Measurements from ENCODE around the gene ERH. TPM values are rescaled to one million over a fixed set of nuclear protein-coding genes. Genes with fewer than 3 reads are reported as not detected.

The ERH gene
- total and polyA plus RNA-seq, 5 donors from 2014 or later: 57.2 to 117 (median 85.0) TPM

- Histone ChIP-seq H3K9me3 (ENCODE audit: control insufficient read depth in 2 of 2, low read length in 2 of 2) (no peaks in the 10 kb centered on the region), H3K36me3 (ENCODE audit: control insufficient read depth, insufficient read depth, low read length) (no peaks in the 10 kb centered on the region), H3K27me3 (ENCODE audit: control insufficient read depth, insufficient read depth, low read length) (no peaks in the 10 kb centered on the region), H3K4me3 (ENCODE audit: low read depth, low read length) (peak overlapping the region; percentile 58), H3K27ac (ENCODE audit: insufficient read depth, low read length, poor library complexity, severe bottlenecking) (peak overlapping the region; percentile 72), H3K4me1 (ENCODE audit: control insufficient read depth, insufficient read depth, low read length, poor library complexity, severe bottlenecking) (peaks cover 19% of the 10 kb centered on the region)
- ATAC-seq (ENCODE audit: low read depth in 2 of 2) (no peak), DNase-seq (no peak)
- Mint-ChIP-seq H3K4me1 (peaks cover 5 to 19% (median 13%) of the 10 kb centered on the region in 4 donors), H3K27ac (peak overlapping the region; percentile 93 to 99 (median 96)), H3K4me3 (peak overlapping the region in 3 of 4 donors; percentile 78 to 88 (median 79)), H3K27me3 (no peaks in the 10 kb centered on the region), H3K36me3 (peaks cover 5% of the 10 kb centered on the region), H3K9me3 (no peaks in the 10 kb centered on the region)
Observed at GRCh38 chr14:69355154-69355597, 42.9 kb downstream of the ERH start.

- Histone ChIP-seq H3K36me3 (ENCODE audit: control insufficient read depth, insufficient read depth, low read length) (no peaks in the 10 kb centered on the region), H3K9me3 (ENCODE audit: control insufficient read depth in 2 of 2, low read length in 2 of 2) (no peaks in the 10 kb centered on the region), H3K27ac (ENCODE audit: insufficient read depth, low read length, poor library complexity, severe bottlenecking) (peak overlapping the region; percentile 72), H3K4me1 (ENCODE audit: control insufficient read depth, insufficient read depth, low read length, poor library complexity, severe bottlenecking) (peaks cover 19% of the 10 kb centered on the region), H3K4me3 (ENCODE audit: low read depth, low read length) (peak overlapping the region; percentile 58), H3K27me3 (ENCODE audit: control insufficient read depth, insufficient read depth, low read length) (no peaks in the 10 kb centered on the region)
- Mint-ChIP-seq H3K9me3 (no peaks in the 10 kb centered on the region), H3K27ac (peak overlapping the region; percentile 93 to 99 (median 96)), H3K36me3 (peaks cover 5% of the 10 kb centered on the region), H3K27me3 (no peaks in the 10 kb centered on the region), H3K4me1 (peaks cover 5 to 19% (median 13%) of the 10 kb centered on the region in 4 donors), H3K4me3 (peak overlapping the region in 3 of 4 donors; percentile 78 to 88 (median 79))
- DNase-seq (peak; percentile 20 to 89 (median 52)), ATAC-seq (ENCODE audit: low read depth in 2 of 2) (peak; percentile 87 to 90)
Observed at GRCh38 chr14:69354383-69355153, 43.5 kb downstream of the ERH start.

- Mint-ChIP-seq H3K4me3 (no peak overlapping the region), H3K4me1 (peaks cover 5 to 19% (median 13%) of the 10 kb centered on the region in 4 donors), H3K36me3 (peaks cover 5% of the 10 kb centered on the region), H3K9me3 (no peaks in the 10 kb centered on the region), H3K27me3 (peaks cover 4% of the 10 kb centered on the region), H3K27ac (peak overlapping the region; percentile 62 to 93 (median 77))
- H3K4me3 ChIP-seq (ENCODE audit: low read depth, low read length): no peak overlapping the region
- ATAC-seq (ENCODE audit: low read depth in 2 of 2) (no peak), DNase-seq (no peak)
- no peaks in the 10 kb centered on the region for H3K27me3 ChIP-seq (ENCODE audit: control insufficient read depth, insufficient read depth, low read length)
- H3K27ac ChIP-seq (ENCODE audit: insufficient read depth, low read length, poor library complexity, severe bottlenecking): no peak overlapping the region
- H3K36me3 ChIP-seq (ENCODE audit: control insufficient read depth, insufficient read depth, low read length): no peaks in the 10 kb centered on the region
- no peaks in the 10 kb centered on the region for H3K9me3 ChIP-seq (ENCODE audit: control insufficient read depth in 2 of 2, low read length in 2 of 2)
- peaks cover 19% of the 10 kb centered on the region for H3K4me1 ChIP-seq (ENCODE audit: control insufficient read depth, insufficient read depth, low read length, poor library complexity, severe bottlenecking)
Observed at GRCh38 chr14:69353168-69353567, 44.9 kb downstream of the ERH start.

- Mint-ChIP-seq H3K27ac (no peak overlapping the region), H3K36me3 (peaks cover 5% of the 10 kb centered on the region), H3K4me1 (peaks cover 5 to 19% (median 13%) of the 10 kb centered on the region in 4 donors), H3K4me3 (no peak overlapping the region), H3K9me3 (no peaks in the 10 kb centered on the region), H3K27me3 (peaks cover 4% of the 10 kb centered on the region)
- H3K27ac ChIP-seq (ENCODE audit: insufficient read depth, low read length, poor library complexity, severe bottlenecking): no peak overlapping the region
- DNase-seq (no peak), ATAC-seq (ENCODE audit: low read depth in 2 of 2) (no peak)
- no peaks in the 10 kb centered on the region for H3K27me3 ChIP-seq (ENCODE audit: control insufficient read depth, insufficient read depth, low read length)
- H3K4me3 ChIP-seq (ENCODE audit: low read depth, low read length): no peak overlapping the region
- H3K36me3 ChIP-seq (ENCODE audit: control insufficient read depth, insufficient read depth, low read length): no peaks in the 10 kb centered on the region
- no peaks in the 10 kb centered on the region for H3K9me3 ChIP-seq (ENCODE audit: control insufficient read depth in 2 of 2, low read length in 2 of 2)
- peaks cover 19% of the 10 kb centered on the region for H3K4me1 ChIP-seq (ENCODE audit: control insufficient read depth, insufficient read depth, low read length, poor library complexity, severe bottlenecking)
Observed at GRCh38 chr14:69351911-69352310, 46.2 kb downstream of the ERH start.

GRCh38 chr14:69351385-69351784 is 46.7 kb downstream of the ERH start:
- Mint-ChIP-seq H3K4me1 (peaks cover 5 to 19% (median 13%) of the 10 kb centered on the region in 4 donors), H3K4me3 (no peak overlapping the region), H3K27me3 (peaks cover 4% of the 10 kb centered on the region), H3K27ac (no peak overlapping the region), H3K36me3 (peaks cover 5% of the 10 kb centered on the region), H3K9me3 (no peaks in the 10 kb centered on the region)
- no peaks in the 10 kb centered on the region for H3K9me3 ChIP-seq (ENCODE audit: control insufficient read depth in 2 of 2, low read length in 2 of 2)
- H3K4me3 ChIP-seq (ENCODE audit: low read depth, low read length): no peak overlapping the region
- H3K27me3 ChIP-seq (ENCODE audit: control insufficient read depth, insufficient read depth, low read length): no peaks in the 10 kb centered on the region
- H3K27ac ChIP-seq (ENCODE audit: insufficient read depth, low read length, poor library complexity, severe bottlenecking): no peak overlapping the region
- no peaks in the 10 kb centered on the region for H3K36me3 ChIP-seq (ENCODE audit: control insufficient read depth, insufficient read depth, low read length)
- ATAC-seq (ENCODE audit: low read depth in 2 of 2) (no peak), DNase-seq (no peak)
- H3K4me1 ChIP-seq (ENCODE audit: control insufficient read depth, insufficient read depth, low read length, poor library complexity, severe bottlenecking): peaks cover 19% of the 10 kb centered on the region

GRCh38 chr14:69350892-69351291 is 47.2 kb downstream of the ERH start:
- Mint-ChIP-seq H3K27ac (no peak overlapping the region), H3K27me3 (peaks cover 4% of the 10 kb centered on the region), H3K4me3 (no peak overlapping the region), H3K4me1 (peaks cover 5 to 19% (median 13%) of the 10 kb centered on the region in 4 donors), H3K9me3 (no peaks in the 10 kb centered on the region), H3K36me3 (peaks cover 5% of the 10 kb centered on the region)
- DNase-seq (no peak), ATAC-seq (ENCODE audit: low read depth in 2 of 2) (no peak)
- H3K9me3 ChIP-seq (ENCODE audit: control insufficient read depth in 2 of 2, low read length in 2 of 2): no peaks in the 10 kb centered on the region
- no peaks in the 10 kb centered on the region for H3K27me3 ChIP-seq (ENCODE audit: control insufficient read depth, insufficient read depth, low read length)
- H3K4me3 ChIP-seq (ENCODE audit: low read depth, low read length): no peak overlapping the region
- H3K36me3 ChIP-seq (ENCODE audit: control insufficient read depth, insufficient read depth, low read length): no peaks in the 10 kb centered on the region
- H3K4me1 ChIP-seq (ENCODE audit: control insufficient read depth, insufficient read depth, low read length, poor library complexity, severe bottlenecking): peaks cover 19% of the 10 kb centered on the region
- H3K27ac ChIP-seq (ENCODE audit: insufficient read depth, low read length, poor library complexity, severe bottlenecking): no peak overlapping the region

- Mint-ChIP-seq H3K4me1 (peaks cover 2 to 7% (median 4%) of the 10 kb centered on the region in 4 donors), H3K36me3 (peaks cover 1% of the 10 kb centered on the region), H3K27me3 (peaks cover 4% of the 10 kb centered on the region), H3K9me3 (peaks cover 0 to 2% (median 0%) of the 10 kb centered on the region in 7 donors), H3K4me3 (no peak overlapping the region), H3K27ac (no peak overlapping the region)
- H3K9me3 ChIP-seq (ENCODE audit: control insufficient read depth in 2 of 2, low read length in 2 of 2): no peaks in the 10 kb centered on the region
- H3K27ac ChIP-seq (ENCODE audit: insufficient read depth, low read length, poor library complexity, severe bottlenecking): no peak overlapping the region
- H3K27me3 ChIP-seq (ENCODE audit: control insufficient read depth, insufficient read depth, low read length): no peaks in the 10 kb centered on the region
- no peaks in the 10 kb centered on the region for H3K36me3 ChIP-seq (ENCODE audit: control insufficient read depth, insufficient read depth, low read length)
- H3K4me1 ChIP-seq (ENCODE audit: control insufficient read depth, insufficient read depth, low read length, poor library complexity, severe bottlenecking): peaks cover 6% of the 10 kb centered on the region
- DNase-seq (no peak), ATAC-seq (ENCODE audit: low read depth in 2 of 2) (no peak)
- no peak overlapping the region for H3K4me3 ChIP-seq (ENCODE audit: low read depth, low read length)
Observed at GRCh38 chr14:69349091-69349777, 48.9 kb downstream of the ERH start.
